Measurements from ENCODE around the gene LPCAT1.
"Not testable (repeated sequence)": the region's sequence is repeated elsewhere in the genome, so short reads cannot be mapped to it uniquely, and the experiment has no call there.

Gene LPCAT1

DNA sequence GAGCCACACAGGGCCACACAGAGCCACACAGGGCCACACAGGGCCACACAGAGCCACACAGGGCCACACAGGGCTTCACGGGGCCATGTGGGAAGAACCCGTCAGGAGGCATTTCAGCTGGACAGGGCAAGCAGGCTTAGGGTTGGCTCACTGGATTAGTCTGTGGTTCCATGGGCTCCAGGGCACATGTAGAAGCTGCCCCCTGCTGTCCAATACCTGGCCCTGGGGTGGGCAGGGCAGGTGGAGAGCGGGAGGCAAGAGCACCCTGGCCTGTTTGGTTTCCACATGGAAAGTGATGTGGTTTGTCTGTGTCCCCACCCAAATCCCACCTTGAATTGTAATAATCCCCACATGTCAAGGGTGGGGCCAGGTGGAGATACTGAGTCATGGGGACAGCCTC, 16.4 kb upstream of the LPCAT1 start:
- DNase-seq: no peak

DNA sequence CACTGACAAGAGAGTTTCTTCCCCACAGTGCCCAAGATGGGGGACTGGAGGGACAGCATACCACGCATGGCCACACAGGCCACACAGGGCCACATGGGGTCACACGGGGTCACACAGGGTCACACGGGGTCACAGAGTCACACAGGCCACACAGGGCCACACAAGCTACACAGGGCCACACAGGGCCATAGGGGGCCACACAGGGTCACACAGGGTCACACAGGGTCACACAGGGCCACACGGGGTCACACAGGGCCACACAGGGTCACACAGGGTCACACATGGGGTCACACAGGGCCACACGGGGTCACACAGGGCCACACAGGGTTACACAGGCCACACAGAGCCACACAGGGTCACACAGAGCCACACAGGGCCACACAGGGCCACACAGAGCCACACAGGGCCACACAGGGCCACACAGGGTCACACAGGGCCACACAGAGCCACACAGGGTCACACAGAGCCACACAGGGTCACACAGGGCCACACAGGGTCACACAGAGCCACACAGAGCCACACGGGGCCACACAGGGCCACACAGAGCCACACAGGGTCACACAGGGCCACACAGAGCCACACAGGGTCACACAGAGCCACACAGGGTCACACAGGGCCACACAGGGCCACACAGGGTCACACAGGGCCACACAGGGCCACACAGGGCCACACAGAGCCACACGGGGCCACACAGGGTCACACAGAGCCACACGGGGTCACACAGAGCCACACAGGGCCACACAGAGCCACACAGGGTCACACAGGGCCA, 15.8 kb upstream of the LPCAT1 start:
- not testable (repeated sequence) for DNase-seq

- no peak for DNase-seq
Measured at GRCh38 chr5:1538741-1539392, 15.1 kb upstream of the LPCAT1 start.

- DNase-seq: no peak
Measured at GRCh38 chr5:1538276-1538675, 14.5 kb upstream of the LPCAT1 start.

GRCh38 chr5:1537603-1538154, 13.9 kb upstream of the LPCAT1 start:
- no peak for DNase-seq

DNA sequence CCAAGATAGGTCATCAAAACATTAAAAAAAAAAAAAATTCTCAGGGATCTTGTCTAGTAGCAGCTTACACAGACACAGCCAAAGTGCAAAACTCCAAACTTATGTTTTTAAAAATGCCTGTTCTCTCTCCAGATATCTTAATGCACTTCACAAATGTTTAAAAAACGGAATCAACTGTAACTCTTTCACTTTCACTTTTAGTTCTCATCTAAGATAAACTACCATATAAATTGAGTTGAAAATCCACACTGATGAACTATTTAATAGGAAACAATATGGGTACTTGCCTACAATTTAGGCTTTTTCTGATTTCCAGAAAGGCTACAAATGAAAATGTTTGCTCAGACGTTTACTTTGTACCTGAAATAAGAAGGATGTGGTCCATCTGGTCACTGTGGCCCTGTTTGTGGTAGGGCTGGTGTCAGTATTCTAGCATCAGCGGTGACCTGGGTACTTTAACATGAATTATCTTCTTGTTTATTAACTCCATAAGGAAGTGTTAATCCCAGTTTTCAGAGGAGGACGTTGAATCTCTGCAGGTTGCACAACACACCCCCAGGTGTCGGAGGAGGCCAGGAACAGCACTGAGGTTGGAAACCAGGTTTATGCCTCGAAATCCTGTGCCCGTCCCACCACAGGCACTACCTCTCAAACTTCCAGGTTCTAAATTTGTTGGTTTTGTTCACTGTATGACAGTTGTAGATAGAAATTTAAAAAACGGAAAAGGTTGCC, 13.3 kb upstream of the LPCAT1 start:
- no peak for DNase-seq

DNA sequence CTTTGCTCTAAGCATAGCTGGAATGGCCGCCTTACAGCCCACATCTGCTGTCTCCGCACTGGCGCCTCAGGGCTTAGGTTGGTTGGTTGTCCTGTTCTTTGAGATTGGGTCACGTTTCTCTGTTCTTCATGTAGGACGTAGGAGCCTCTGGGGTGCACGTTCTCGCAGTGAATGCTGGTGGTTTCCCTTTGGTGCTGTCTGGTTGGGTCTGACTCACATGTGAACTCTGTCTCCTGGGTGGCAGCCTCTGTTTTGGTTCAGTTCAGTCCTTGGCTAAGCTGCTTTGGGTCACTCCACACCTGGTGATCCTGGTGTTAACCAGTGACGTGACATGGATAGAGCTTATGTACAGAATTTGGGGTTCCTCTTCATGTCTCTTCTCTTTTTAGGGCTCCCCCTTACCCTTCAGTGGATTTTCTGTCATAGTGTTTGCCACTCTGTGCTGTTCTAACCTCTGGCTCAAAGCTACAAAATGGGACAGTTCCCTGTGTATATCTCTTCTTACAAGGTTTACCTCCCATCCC, 12.6 kb upstream of the LPCAT1 start:
- DNase-seq: no peak

DNA sequence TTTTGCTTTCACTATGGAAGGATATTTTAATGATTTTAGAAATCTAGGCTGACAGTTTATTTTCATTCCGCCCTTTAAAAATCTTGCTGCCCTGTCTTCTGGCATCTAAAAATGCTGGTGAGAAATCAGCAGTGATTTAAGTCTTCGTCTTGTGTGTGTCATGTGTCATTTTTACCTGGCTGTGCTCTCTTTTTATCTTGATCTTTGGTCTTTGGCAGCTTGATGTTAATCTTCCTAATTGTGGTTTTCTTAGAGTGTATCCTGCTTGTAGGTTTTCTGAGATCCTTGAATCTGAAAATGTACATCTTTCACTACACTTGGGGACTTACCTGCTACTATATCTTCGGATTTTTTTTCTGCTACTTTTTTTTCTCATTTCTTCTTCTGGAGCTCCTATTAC, 11.9 kb upstream of the LPCAT1 start:
- no peak for DNase-seq

DNA sequence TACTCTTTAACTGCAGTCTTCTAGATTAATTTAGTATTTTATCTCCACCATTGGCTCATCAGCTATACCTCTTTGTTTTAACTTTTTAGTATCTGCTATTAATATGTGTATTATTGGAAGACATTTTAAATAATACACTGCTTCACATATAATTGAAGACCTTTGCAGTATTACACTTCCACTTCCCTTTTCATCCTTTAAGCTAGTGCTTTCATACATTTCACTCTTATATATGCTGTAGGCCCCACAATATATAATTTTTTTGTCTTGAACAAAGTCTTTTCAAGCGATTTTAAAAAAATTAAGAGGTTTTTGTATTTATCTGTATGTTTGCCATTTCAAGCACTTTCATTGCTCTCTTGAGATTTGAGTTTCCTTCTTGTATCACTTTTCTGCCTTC, 8.6 kb upstream of the LPCAT1 start:
- no peak for DNase-seq

- no peak for DNase-seq
Measured at GRCh38 chr5:1529498-1529897, 5.7 kb upstream of the LPCAT1 start.

- no peak for DNase-seq
Measured at GRCh38 chr5:1527533-1528205, 3.9 kb upstream of the LPCAT1 start.

- DNase-seq: no peak
Measured at GRCh38 chr5:1526681-1527131, 2.9 kb upstream of the LPCAT1 start.

DNA sequence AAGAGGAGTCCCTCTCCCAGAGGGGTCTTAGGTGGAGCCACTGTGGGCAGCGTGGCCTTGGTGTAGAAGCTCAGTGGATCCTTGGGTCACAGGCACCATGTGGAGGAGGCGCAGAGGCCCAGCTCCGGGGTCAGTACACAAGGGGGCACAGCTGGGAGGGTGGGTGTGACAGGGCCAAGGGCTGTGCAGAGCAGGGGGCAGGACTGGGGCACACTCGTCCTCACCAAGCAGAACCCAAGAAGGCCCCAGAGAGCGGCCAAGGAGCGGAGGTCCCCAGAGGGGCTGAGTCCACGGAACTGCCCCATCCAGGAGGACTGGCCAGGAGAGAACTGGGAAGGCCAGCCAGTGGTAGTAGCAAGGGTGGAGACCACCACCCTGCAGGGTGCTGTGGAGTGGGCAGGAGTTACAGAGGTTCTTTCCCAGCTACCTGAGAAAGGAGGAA, 2.5 kb upstream of the LPCAT1 start:
- DNase-seq: no peak

- no peak for DNase-seq
Measured at GRCh38 chr5:1525624-1526189, 1.9 kb upstream of the LPCAT1 start.

DNA sequence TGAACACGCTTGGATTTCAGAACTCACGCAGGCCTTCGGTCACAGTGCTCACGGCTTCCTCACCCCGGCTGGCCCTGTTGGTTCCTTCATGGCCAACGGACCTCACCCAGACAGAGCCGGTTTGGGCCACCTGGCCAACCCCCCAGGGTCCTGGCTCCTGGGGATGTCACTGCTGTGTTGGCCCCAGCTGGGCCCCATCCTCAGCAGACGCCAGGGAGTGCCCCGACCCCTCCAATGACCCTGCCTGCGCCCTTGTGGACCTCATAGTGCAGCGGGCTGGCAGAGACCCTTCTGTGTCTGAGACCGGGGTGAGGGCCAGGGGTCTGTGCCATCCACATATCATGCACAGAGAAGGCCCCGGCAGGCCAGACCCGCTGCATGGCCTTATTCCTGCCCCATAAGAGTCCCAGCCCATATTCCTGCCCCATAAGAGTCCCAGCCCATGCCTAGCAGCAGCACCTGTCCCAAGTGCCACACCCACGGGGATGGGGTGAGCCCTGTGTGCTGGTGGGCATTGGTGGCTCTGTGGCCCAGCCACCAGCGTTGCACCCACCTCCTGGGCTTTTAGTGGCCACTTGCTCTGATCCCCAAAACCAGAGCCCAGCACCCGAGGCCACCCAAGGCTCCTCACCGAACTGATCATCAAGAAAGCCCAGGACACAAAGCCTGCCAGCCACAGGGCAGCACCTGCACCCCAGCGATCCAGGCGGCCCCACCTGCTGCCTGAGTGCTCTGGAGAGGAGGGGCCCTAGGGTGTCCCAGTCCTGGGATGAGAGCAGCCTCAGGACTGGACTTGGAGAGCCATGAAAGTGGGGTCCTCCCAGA, 1.3 kb upstream of the LPCAT1 start:
- DNase-seq: no peak

- DNase-seq: no peak
Measured at GRCh38 chr5:1524481-1524798, 680 bp upstream of the LPCAT1 start.

DNA sequence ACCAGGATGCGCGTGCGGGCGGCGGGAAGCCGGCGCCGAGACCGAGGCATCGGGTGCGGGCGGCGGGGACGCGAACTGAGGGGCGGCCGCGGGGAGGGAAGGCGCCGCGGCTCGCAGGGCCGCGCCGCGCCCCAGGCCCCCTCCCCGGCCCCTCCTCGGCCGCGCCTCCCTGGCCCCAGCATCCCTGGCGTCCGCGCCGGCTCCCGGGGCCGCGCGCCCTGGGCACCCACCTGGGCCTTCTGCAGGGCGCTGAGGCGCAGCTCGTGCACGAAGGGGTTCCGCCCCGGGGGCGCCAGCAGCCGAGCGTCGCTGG, 324 bp downstream of the LPCAT1 start:
- DNase-seq: no peak

GRCh38 chr5:1522601-1523479, 920 bp downstream of the LPCAT1 start:
- no peak for DNase-seq

DNA sequence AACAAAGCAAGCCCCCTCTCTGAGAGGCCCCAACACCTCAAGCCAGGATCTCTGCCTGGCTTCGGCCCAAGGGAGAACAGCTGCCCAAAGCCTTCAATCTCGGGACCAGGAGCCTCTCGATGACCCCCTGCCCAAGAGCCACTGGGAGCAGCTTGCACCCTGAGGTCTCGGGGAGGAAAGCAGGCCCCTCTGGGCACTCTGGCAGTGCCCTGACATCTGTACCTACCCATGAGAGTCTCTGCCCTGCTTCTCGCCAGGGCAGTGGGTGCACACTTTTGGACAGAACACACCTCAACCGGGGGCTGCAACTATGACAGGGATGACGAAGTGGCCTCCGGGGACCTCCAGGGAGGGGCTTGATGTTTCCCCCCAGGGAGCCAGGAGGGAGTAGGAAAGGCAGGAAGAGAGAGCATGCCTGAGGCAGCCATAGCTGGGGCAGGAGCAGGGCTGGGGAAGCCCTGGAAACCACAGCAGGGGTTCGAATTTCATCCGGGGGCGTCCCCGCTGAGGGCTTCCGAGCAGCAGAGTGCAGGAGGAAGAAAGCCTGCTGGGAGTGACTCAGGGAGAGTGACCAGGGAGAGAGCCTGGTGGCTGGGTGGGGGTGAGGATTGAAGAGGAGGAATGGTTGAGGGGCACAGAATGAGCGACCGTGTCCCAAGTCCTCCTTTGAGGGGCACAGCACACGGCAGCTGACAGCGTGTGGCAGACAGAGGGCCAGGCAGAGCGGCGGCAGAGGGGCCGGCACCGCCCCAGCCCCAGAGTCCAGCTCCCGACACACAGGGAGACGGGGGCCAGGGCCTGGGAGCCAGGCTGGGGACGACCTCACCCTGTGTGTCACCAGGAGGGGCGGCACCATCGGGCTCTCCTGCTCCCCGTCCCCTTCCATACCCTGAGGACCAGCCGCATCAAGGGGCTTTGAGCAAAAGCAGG, 1.8 kb downstream of the LPCAT1 start:
- no peak for DNase-seq
